OCI-M1 (cell line): ENCODE measurements around the gene PHIP.

Source experiments
- DNase-seq: peaks from one replicate; lab custom pipeline; 2025; lab: John Stamatoyannopoulos, UW

The PHIP gene

GRCh38 chr6:79009819-79010218 lies 68.2 kb downstream of the PHIP start:
- peak; percentile 14 for DNase-seq

- no peak for DNase-seq
Observed at GRCh38 chr6:79005497-79005896, 72.6 kb downstream of the PHIP start.

GRCh38 chr6:79005024-79005423 lies 73.0 kb downstream of the PHIP start:
- DNase-seq: no peak

- DNase-seq: no peak
Observed at GRCh38 chr6:79004239-79004638, 73.8 kb downstream of the PHIP start.

GRCh38 chr6:79001415-79001814 lies 76.6 kb downstream of the PHIP start:
- DNase-seq: no peak

- peak; percentile 33 for DNase-seq
Observed at GRCh38 chr6:78999737-79000136, 78.3 kb downstream of the PHIP start.

- no peak for DNase-seq
Observed at GRCh38 chr6:78995946-78996345, 82.1 kb downstream of the PHIP start.

- DNase-seq: no peak
Observed at GRCh38 chr6:78995346-78995745, 82.7 kb downstream of the PHIP start.

GRCh38 chr6:78993955-78994354 lies 84.1 kb downstream of the PHIP start:
- DNase-seq: no peak

GRCh38 chr6:78989191-78989590 lies 88.9 kb downstream of the PHIP start:
- DNase-seq: no peak

- no peak for DNase-seq
Observed at GRCh38 chr6:78986161-78986560, 91.9 kb downstream of the PHIP start.

- DNase-seq: no peak
Observed at GRCh38 chr6:78984225-78984950, 93.7 kb downstream of the PHIP start.

GRCh38 chr6:78967191-78967590 lies 110.9 kb downstream of the PHIP start:
- DNase-seq: no peak

GRCh38 chr6:78966542-78966941 lies 111.5 kb downstream of the PHIP start:
- DNase-seq: no peak

GRCh38 chr6:78962448-78962847 lies 115.6 kb downstream of the PHIP start:
- DNase-seq: peak; percentile 16

- no peak for DNase-seq
Observed at GRCh38 chr6:78954740-78955139, 123.3 kb downstream of the PHIP start.

GRCh38 chr6:78953798-78954197 lies 124.3 kb downstream of the PHIP start:
- no peak for DNase-seq

GRCh38 chr6:78952362-78952761 lies 125.7 kb downstream of the PHIP start:
- DNase-seq: no peak

- DNase-seq: peak; percentile 7
Observed at GRCh38 chr6:78948785-78949184, 129.3 kb downstream of the PHIP start.

- no peak for DNase-seq
Observed at GRCh38 chr6:78947962-78948361, 130.1 kb downstream of the PHIP start.

GRCh38 chr6:78947529-78947928 lies 130.5 kb downstream of the PHIP start:
- DNase-seq: no peak

- DNase-seq: no peak
Observed at GRCh38 chr6:78942446-78942845, 135.6 kb downstream of the PHIP start.

- no peak for DNase-seq
Observed at GRCh38 chr6:78936515-78936914, 141.5 kb downstream of the PHIP start.

- DNase-seq: no peak
Observed at GRCh38 chr6:78935553-78935952, 142.5 kb downstream of the PHIP start.
